ENCODE results near the gene NDUFA5.

DNA sequence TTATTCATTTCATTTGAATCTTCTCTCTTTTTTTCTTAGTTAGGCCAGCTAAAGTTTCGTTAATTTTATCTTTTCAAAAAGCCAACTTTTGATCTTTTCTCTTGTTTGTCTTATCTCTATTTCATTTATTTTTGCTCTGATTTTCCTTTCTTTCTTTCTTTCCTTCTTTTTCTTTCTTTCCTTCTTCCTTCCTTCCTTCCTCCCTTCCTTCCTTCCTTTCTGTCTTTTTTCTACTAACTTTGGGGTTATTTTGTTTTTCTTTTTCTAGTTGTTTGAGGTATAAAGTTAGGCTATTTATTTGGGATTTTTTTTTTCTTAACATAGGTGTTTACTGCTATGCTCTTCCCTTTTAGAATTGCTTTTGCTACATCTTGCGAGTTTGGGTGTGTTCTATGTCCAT lies 30.8 kb upstream of the NDUFA5 start:
- TF ChIP-seq, protein P1, sequence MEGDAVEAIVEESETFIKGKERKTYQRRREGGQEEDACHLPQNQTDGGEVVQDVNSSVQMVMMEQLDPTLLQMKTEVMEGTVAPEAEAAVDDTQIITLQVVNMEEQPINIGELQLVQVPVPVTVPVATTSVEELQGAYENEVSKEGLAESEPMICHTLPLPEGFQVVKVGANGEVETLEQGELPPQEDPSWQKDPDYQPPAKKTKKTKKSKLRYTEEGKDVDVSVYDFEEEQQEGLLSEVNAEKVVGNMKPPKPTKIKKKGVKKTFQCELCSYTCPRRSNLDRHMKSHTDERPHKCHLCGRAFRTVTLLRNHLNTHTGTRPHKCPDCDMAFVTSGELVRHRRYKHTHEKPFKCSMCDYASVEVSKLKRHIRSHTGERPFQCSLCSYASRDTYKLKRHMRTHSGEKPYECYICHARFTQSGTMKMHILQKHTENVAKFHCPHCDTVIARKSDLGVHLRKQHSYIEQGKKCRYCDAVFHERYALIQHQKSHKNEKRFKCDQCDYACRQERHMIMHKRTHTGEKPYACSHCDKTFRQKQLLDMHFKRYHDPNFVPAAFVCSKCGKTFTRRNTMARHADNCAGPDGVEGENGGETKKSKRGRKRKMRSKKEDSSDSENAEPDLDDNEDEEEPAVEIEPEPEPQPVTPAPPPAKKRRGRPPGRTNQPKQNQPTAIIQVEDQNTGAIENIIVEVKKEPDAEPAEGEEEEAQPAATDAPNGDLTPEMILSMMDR (tag by site-specific recombination; IDR thresholded peaks at IDR 0.05): no peak
- TF ChIP-seq ZNF830 (tag by site-specific recombination; IDR thresholded peaks at IDR 0.05; ENCODE audit: low read depth): no peak
- TF ChIP-seq ZNF184 (tag by site-specific recombination; IDR thresholded peaks at IDR 0.05): no peak
- TF ChIP-seq ZFP37 (tag by site-specific recombination; IDR thresholded peaks at IDR 0.05): no peak
- TF ChIP-seq INSM2 (tag by site-specific recombination; IDR thresholded peaks at IDR 0.05): no peak
- TF ChIP-seq, protein P2, sequence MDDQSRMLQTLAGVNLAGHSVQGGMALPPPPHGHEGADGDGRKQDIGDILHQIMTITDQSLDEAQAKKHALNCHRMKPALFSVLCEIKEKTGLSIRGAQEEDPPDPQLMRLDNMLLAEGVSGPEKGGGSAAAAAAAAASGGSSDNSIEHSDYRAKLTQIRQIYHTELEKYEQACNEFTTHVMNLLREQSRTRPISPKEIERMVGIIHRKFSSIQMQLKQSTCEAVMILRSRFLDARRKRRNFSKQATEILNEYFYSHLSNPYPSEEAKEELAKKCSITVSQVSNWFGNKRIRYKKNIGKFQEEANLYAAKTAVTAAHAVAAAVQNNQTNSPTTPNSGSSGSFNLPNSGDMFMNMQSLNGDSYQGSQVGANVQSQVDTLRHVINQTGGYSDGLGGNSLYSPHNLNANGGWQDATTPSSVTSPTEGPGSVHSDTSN (CRISPR knock-in tag; IDR thresholded peaks at IDR 0.05): no peak
- TF ChIP-seq ZNF341 (tag by site-specific recombination; IDR thresholded peaks at IDR 0.05; ENCODE audit: low read depth): no peak
- no peak for TF ChIP-seq KLF17 (tag by site-specific recombination; IDR thresholded peaks at IDR 0.05)

All from HEK293 (cell line).